Esophagus muscularis mucosa (tissue), 4 donors: ENCODE data around the gene TMEM248.
A peak's percentile ranks its signal among the peaks of the same experiment; 100 is the strongest.
"Not testable (repeated sequence)": the region's sequence is repeated elsewhere in the genome, so short reads cannot be mapped to it uniquely, and the experiment has no call there.

Experiments used
- CTCF ChIP-seq, 3 experiments: fragments of 200-600 bp in 2 of 3; fragments of 450-650 bp in 1 of 3; sonication (generic) in 2 of 3; IDR thresholded peaks; one replicate each; pipeline ENCODE4 v1.5.1; 2017 to 2019; ENCODE audit warnings: antibody characterized with exemption in 3 of 3, mild to moderate bottlenecking in 2 of 3, moderate library complexity in 1 of 3
- EP300 ChIP-seq: sonication (generic); formaldehyde crosslinking; IDR thresholded peaks from one replicate; pipeline ENCODE4 v1.6.1; 2017; ENCODE audit warnings: antibody characterized with exemption
- POLR2A ChIP-seq: fragments of 450-650 bp; IDR thresholded peaks from one replicate; pipeline ENCODE4 v1.6.1; 2017; ENCODE audit warnings: antibody characterized with exemption, moderate library complexity, mild to moderate bottlenecking, low read depth
- POLR2AphosphoS5 ChIP-seq, 2 donors: sonication (generic); formaldehyde crosslinking; IDR thresholded peaks; one replicate each; pipeline ENCODE4 v1.6.1; 2017; ENCODE audit warnings: antibody characterized with exemption in 2 of 2

GRCh38 chr7:67000601-67001258, 79.7 kb downstream of the TMEM248 start:
- TF ChIP-seq POLR2A; EP300; POLR2AphosphoS5 (IDR thresholded peaks at IDR 0.05): not testable (repeated sequence)
- peak in 2 of 3 experiments; percentile 33 to 39 for TF ChIP-seq CTCF (IDR thresholded peaks at IDR 0.05)
